ENCODE results near the gene PRKCB.

Gene PRKCB

DNA sequence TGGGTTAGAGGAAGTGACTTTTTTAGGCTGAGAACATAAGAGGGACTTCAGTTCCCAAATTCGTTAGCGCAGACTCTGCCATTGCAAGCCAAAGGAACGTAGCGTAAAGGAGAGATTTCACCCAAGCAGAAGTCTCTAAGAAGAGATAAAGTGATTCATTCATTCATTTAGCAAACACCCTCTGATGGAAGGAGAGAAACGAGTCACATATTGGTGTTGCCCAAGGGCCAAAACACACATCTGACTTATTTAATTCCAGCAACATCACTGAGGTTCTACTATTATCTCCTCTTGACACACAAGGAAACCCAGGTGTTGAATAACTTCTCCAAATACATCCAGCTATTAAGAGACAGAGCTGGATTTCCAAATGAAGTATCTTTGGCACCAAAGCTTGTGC lies 334.6 kb downstream of the PRKCB start:
- Histone ChIP-seq H3K9me3 (ENCODE audit: control insufficient read depth, insufficient read depth, low read depth, low read length) (no peaks in the 10 kb centered on the region), H3K4me1 (ENCODE audit: control insufficient read depth, insufficient read depth, low read length) (no peaks in the 10 kb centered on the region), H3K36me3 (ENCODE audit: control insufficient read depth in 2 of 2, insufficient read depth in 1 of 2, low read length in 2 of 2) (no peaks in the 10 kb centered on the region), H3K27ac (ENCODE audit: extremely low read depth, low read depth, low read length) (no peak overlapping the region), H3K4me3 (ENCODE audit: low read depth, low read length) (no peak overlapping the region)
- TF ChIP-seq, protein P1, sequence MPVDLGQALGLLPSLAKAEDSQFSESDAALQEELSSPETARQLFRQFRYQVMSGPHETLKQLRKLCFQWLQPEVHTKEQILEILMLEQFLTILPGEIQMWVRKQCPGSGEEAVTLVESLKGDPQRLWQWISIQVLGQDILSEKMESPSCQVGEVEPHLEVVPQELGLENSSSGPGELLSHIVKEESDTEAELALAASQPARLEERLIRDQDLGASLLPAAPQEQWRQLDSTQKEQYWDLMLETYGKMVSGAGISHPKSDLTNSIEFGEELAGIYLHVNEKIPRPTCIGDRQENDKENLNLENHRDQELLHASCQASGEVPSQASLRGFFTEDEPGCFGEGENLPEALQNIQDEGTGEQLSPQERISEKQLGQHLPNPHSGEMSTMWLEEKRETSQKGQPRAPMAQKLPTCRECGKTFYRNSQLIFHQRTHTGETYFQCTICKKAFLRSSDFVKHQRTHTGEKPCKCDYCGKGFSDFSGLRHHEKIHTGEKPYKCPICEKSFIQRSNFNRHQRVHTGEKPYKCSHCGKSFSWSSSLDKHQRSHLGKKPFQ (tag by site-specific recombination; IDR thresholded peaks at IDR 0.05), result no peak
- TF ChIP-seq, protein P2, sequence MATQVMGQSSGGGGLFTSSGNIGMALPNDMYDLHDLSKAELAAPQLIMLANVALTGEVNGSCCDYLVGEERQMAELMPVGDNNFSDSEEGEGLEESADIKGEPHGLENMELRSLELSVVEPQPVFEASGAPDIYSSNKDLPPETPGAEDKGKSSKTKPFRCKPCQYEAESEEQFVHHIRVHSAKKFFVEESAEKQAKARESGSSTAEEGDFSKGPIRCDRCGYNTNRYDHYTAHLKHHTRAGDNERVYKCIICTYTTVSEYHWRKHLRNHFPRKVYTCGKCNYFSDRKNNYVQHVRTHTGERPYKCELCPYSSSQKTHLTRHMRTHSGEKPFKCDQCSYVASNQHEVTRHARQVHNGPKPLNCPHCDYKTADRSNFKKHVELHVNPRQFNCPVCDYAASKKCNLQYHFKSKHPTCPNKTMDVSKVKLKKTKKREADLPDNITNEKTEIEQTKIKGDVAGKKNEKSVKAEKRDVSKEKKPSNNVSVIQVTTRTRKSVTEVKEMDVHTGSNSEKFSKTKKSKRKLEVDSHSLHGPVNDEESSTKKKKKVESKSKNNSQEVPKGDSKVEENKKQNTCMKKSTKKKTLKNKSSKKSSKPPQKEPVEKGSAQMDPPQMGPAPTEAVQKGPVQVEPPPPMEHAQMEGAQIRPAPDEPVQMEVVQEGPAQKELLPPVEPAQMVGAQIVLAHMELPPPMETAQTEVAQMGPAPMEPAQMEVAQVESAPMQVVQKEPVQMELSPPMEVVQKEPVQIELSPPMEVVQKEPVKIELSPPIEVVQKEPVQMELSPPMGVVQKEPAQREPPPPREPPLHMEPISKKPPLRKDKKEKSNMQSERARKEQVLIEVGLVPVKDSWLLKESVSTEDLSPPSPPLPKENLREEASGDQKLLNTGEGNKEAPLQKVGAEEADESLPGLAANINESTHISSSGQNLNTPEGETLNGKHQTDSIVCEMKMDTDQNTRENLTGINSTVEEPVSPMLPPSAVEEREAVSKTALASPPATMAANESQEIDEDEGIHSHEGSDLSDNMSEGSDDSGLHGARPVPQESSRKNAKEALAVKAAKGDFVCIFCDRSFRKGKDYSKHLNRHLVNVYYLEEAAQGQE (tag by site-specific recombination; IDR thresholded peaks at IDR 0.05), result no peak
- ChIA-PET CTCF (interaction anchor here (1.1 kb wide), 1 partner anchor 83 kb away, joined by 3 read pairs; no protein-coding TSS in a partner anchor), POLR2A (no interaction called here)

DNA sequence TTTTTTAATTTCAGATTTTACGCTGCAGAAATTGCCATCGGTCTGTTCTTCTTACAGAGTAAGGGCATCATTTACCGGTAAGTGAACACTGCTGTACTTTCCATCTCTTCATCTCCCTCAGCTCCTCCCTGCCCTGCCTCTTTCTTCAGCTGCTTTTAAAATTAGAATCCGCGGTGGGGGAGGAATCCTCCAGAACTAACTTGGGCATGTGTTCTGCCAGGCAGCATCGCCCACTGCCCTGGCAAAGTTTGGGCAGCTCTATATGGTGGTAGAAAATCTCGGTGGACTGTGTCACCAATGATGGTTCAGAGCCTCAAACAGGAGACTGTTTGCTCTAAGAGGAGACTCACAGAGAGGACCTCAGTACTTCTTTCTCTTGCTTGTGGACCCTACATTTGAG lies 338.7 kb downstream of the PRKCB start:
- ChIA-PET CTCF (no interaction called here), POLR2A (interaction anchor here (0.5 kb wide), 1 partner anchor 64 kb away, joined by 6 read pairs; no protein-coding TSS in a partner anchor)
- H3K27ac ChIP-seq (ENCODE audit: extremely low read depth, low read depth, low read length), result no peak overlapping the region
- TF ChIP-seq, protein P3, sequence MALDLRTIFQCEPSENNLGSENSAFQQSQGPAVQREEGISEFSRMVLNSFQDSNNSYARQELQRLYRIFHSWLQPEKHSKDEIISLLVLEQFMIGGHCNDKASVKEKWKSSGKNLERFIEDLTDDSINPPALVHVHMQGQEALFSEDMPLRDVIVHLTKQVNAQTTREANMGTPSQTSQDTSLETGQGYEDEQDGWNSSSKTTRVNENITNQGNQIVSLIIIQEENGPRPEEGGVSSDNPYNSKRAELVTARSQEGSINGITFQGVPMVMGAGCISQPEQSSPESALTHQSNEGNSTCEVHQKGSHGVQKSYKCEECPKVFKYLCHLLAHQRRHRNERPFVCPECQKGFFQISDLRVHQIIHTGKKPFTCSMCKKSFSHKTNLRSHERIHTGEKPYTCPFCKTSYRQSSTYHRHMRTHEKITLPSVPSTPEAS (tag by site-specific recombination; IDR thresholded peaks at IDR 0.05), result no peak
- TF ChIP-seq HOXC10 (CRISPR knock-in tag; IDR thresholded peaks at IDR 0.05), result no peak
- TF ChIP-seq, protein P4, sequence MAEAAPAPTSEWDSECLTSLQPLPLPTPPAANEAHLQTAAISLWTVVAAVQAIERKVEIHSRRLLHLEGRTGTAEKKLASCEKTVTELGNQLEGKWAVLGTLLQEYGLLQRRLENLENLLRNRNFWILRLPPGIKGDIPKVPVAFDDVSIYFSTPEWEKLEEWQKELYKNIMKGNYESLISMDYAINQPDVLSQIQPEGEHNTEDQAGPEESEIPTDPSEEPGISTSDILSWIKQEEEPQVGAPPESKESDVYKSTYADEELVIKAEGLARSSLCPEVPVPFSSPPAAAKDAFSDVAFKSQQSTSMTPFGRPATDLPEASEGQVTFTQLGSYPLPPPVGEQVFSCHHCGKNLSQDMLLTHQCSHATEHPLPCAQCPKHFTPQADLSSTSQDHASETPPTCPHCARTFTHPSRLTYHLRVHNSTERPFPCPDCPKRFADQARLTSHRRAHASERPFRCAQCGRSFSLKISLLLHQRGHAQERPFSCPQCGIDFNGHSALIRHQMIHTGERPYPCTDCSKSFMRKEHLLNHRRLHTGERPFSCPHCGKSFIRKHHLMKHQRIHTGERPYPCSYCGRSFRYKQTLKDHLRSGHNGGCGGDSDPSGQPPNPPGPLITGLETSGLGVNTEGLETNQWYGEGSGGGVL (tag by site-specific recombination; IDR thresholded peaks at IDR 0.05), result no peak
- no peak for TF ChIP-seq ZFP3 (tag by site-specific recombination; IDR thresholded peaks at IDR 0.05; ENCODE audit: low read depth)
- TF ChIP-seq ZNF354C (tag by site-specific recombination; IDR thresholded peaks at IDR 0.05; ENCODE audit: borderline replicate concordance, low read depth), result no peak
- TF ChIP-seq ZNF335 (tag by site-specific recombination; conservative IDR thresholded peaks at IDR 0.05), result no peak
- TF ChIP-seq ZNF239 (tag by site-specific recombination; IDR thresholded peaks at IDR 0.05), result no peak
- TF ChIP-seq KLF7 (tag by site-specific recombination; IDR thresholded peaks at IDR 0.05; ENCODE audit: borderline replicate concordance), result no peak
- no peak for TF ChIP-seq ZNF366 (tag by site-specific recombination; conservative IDR thresholded peaks at IDR 0.05)
- no peak for TF ChIP-seq GLIS2 (tag by site-specific recombination; IDR thresholded peaks at IDR 0.05)
- TF ChIP-seq ZFP41 (tag by site-specific recombination; IDR thresholded peaks at IDR 0.05; ENCODE audit: borderline replicate concordance), result no peak
- no peak for TF ChIP-seq ZNF792 (tag by site-specific recombination; IDR thresholded peaks at IDR 0.05)
- TF ChIP-seq ZNF426 (tag by site-specific recombination; IDR thresholded peaks at IDR 0.05), result no peak
- TF ChIP-seq ZEB2 (tag by site-specific recombination; IDR thresholded peaks at IDR 0.05), result no peak
- TF ChIP-seq, protein P5, sequence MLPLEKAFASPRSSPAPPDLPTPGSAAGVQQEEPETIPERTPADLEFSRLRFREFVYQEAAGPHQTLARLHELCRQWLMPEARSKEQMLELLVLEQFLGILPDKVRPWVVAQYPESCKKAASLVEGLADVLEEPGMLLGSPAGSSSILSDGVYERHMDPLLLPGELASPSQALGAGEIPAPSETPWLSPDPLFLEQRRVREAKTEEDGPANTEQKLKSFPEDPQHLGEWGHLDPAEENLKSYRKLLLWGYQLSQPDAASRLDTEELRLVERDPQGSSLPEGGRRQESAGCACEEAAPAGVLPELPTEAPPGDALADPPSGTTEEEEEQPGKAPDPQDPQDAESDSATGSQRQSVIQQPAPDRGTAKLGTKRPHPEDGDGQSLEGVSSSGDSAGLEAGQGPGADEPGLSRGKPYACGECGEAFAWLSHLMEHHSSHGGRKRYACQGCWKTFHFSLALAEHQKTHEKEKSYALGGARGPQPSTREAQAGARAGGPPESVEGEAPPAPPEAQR (tag by site-specific recombination; IDR thresholded peaks at IDR 0.05), result no peak
- no peak for TF ChIP-seq ZSCAN23 (tag by site-specific recombination; IDR thresholded peaks at IDR 0.05)
- no peak for TF ChIP-seq ZNF302 (tag by site-specific recombination; IDR thresholded peaks at IDR 0.05; ENCODE audit: low read depth)
- TF ChIP-seq ZNF677 (tag by site-specific recombination; IDR thresholded peaks at IDR 0.05), result no peak
- TF ChIP-seq ZNF707 (tag by site-specific recombination; IDR thresholded peaks at IDR 0.05), result no peak
- no peak for TF ChIP-seq SALL2 (tag by site-specific recombination; IDR thresholded peaks at IDR 0.05; ENCODE audit: borderline replicate concordance)
- no peaks in the 10 kb centered on the region for H3K36me3 ChIP-seq (ENCODE audit: control insufficient read depth in 2 of 2, insufficient read depth in 1 of 2, low read length in 2 of 2)
- no peaks in the 10 kb centered on the region for H3K9me3 ChIP-seq (ENCODE audit: control insufficient read depth, insufficient read depth, low read depth, low read length)
- no peaks in the 10 kb centered on the region for H3K4me1 ChIP-seq (ENCODE audit: control insufficient read depth, insufficient read depth, low read length)
- H3K4me3 ChIP-seq (ENCODE audit: low read depth, low read length), result no peak overlapping the region

Measured in HEK293 (cell line).